Central memory CD8-positive, alpha-beta T cell (primary cell): Measurements from ENCODE around the gene FBXL20.
"Not testable (repeated sequence)": the region's sequence is repeated elsewhere in the genome, so short reads cannot be mapped to it uniquely, and the experiment has no call there.

Experiments used
- ATAC-seq: fragments of 150-1000 bp; cut with Tn5 transposase; replicated peaks from 2 replicates; pipeline ENCODE4 v1.10.0; 2022; ENCODE audit warnings: mild to moderate bottlenecking, moderate FRiP score, moderate number of reproducible peaks; ENCODE audit not compliant: poor library complexity, severe bottlenecking; ENCODE audit errors: extremely low read depth
- DNase-seq, 2 donors: peaks; one replicate each; pipeline ENCODE4 v3.0.0; 2021; ENCODE audit warnings: low spot score in 2 of 2
- H3K27ac Mint-ChIP-seq: one replicate; pipeline ENCODE4 v1.8.0; 2022; ENCODE audit warnings: low read depth, mild to moderate bottlenecking, moderate library complexity, mixed read lengths
- H3K27me3 Mint-ChIP-seq: one replicate; pipeline ENCODE4 v1.8.0; 2022; ENCODE audit warnings: mixed read lengths
- H3K36me3 Mint-ChIP-seq: one replicate; pipeline ENCODE4 v1.8.0; 2022; ENCODE audit warnings: mild to moderate bottlenecking, moderate library complexity, mixed read lengths; ENCODE audit not compliant: insufficient read depth
- H3K4me1 Mint-ChIP-seq: one replicate; pipeline ENCODE4 v1.8.0; 2022; ENCODE audit warnings: mixed read lengths
- H3K4me3 Mint-ChIP-seq: one replicate; pipeline ENCODE4 v1.8.0; 2022; ENCODE audit warnings: mild to moderate bottlenecking, moderate library complexity, mixed read lengths
- H3K9me3 Mint-ChIP-seq: one replicate; pipeline ENCODE4 v1.8.0; 2022; ENCODE audit warnings: mixed read lengths

The FBXL20 gene

GRCh38 chr17:39261286-39261685 is 140.1 kb downstream of the FBXL20 start:
- Mint-ChIP-seq H3K9me3 (no peaks in the 10 kb centered on the region), H3K4me1 (no peaks in the 10 kb centered on the region), H3K27ac (no peak overlapping the region), H3K4me3 (no peak overlapping the region), H3K27me3 (no peaks in the 10 kb centered on the region), H3K36me3 (peaks cover 60% of the 10 kb centered on the region)
- no peak for ATAC-seq
- DNase-seq: no peak

- no peaks in the 10 kb centered on the region for H3K4me1 Mint-ChIP-seq
These were observed 148.5 kb downstream of the FBXL20 start for GRCh38 chr17:39252788-39253460.

GRCh38 chr17:39251997-39252396 is 149.4 kb downstream of the FBXL20 start:
- Mint-ChIP-seq H3K4me3 (no peak overlapping the region), H3K9me3 (no peaks in the 10 kb centered on the region), H3K4me1 (no peaks in the 10 kb centered on the region), H3K27ac (no peak overlapping the region), H3K27me3 (no peaks in the 10 kb centered on the region), H3K36me3 (peaks cover 37% of the 10 kb centered on the region)
- ATAC-seq (no peak), DNase-seq (no peak)

More at GRCh38 chr17:39252788-39253460, 148.5 kb downstream of the FBXL20 start:
- no peak for DNase-seq
- peaks cover 43% of the 10 kb centered on the region for H3K36me3 Mint-ChIP-seq
- no peaks in the 10 kb centered on the region for H3K27me3 Mint-ChIP-seq
- H3K9me3 Mint-ChIP-seq: no peaks in the 10 kb centered on the region
- ATAC-seq: no peak
- no peak overlapping the region for H3K4me3 Mint-ChIP-seq
- H3K27ac Mint-ChIP-seq: no peak overlapping the region

GRCh38 chr17:39250076-39250475 is 151.3 kb downstream of the FBXL20 start:
- H3K27me3 Mint-ChIP-seq, DNase-seq, H3K4me3 Mint-ChIP-seq, H3K4me1 Mint-ChIP-seq, ATAC-seq, H3K9me3 Mint-ChIP-seq, H3K27ac Mint-ChIP-seq: not testable (repeated sequence)
- H3K36me3 Mint-ChIP-seq: peaks cover 24% of the 10 kb centered on the region

- DNase-seq: no peak
- Mint-ChIP-seq H3K27ac (no peak overlapping the region), H3K36me3 (peaks cover 11% of the 10 kb centered on the region), H3K9me3 (no peaks in the 10 kb centered on the region), H3K4me1 (peaks cover 14% of the 10 kb centered on the region), H3K27me3 (no peaks in the 10 kb centered on the region), H3K4me3 (no peak overlapping the region)
- no peak for ATAC-seq
These were observed 155.2 kb downstream of the FBXL20 start for GRCh38 chr17:39246274-39246673.

GRCh38 chr17:39244600-39245570 is 156.5 kb downstream of the FBXL20 start:
- Mint-ChIP-seq H3K4me3 (no peak overlapping the region), H3K27ac (no peak overlapping the region), H3K27me3 (no peaks in the 10 kb centered on the region), H3K4me1 (peaks cover 15% of the 10 kb centered on the region), H3K9me3 (no peaks in the 10 kb centered on the region), H3K36me3 (peaks cover 14% of the 10 kb centered on the region)
- peak; percentile 75 to 82 for DNase-seq
- ATAC-seq: peak; percentile 79

GRCh38 chr17:39244016-39244599 is 157.3 kb downstream of the FBXL20 start:
- no peaks in the 10 kb centered on the region for H3K27me3 Mint-ChIP-seq
- H3K4me3 Mint-ChIP-seq: no peak overlapping the region
- no peaks in the 10 kb centered on the region for H3K9me3 Mint-ChIP-seq
- H3K36me3 Mint-ChIP-seq: peaks cover 15% of the 10 kb centered on the region
- H3K4me1 Mint-ChIP-seq: peaks cover 23% of the 10 kb centered on the region
- DNase-seq (no peak), ATAC-seq (no peak)
- no peak overlapping the region for H3K27ac Mint-ChIP-seq

GRCh38 chr17:39243155-39243554 is 158.3 kb downstream of the FBXL20 start:
- Mint-ChIP-seq H3K4me1 (peaks cover 33% of the 10 kb centered on the region), H3K36me3 (peaks cover 13% of the 10 kb centered on the region), H3K4me3 (no peak overlapping the region), H3K9me3 (no peaks in the 10 kb centered on the region), H3K27ac (no peak overlapping the region), H3K27me3 (no peaks in the 10 kb centered on the region)
- ATAC-seq (no peak), DNase-seq (no peak)

- Mint-ChIP-seq H3K27ac (no peak overlapping the region), H3K4me1 (peaks cover 44% of the 10 kb centered on the region), H3K27me3 (no peaks in the 10 kb centered on the region), H3K9me3 (no peaks in the 10 kb centered on the region), H3K4me3 (no peak overlapping the region), H3K36me3 (peaks cover 13% of the 10 kb centered on the region)
- DNase-seq (no peak), ATAC-seq (no peak)
These were observed 160.8 kb downstream of the FBXL20 start for GRCh38 chr17:39240631-39241030.

- peaks cover 45% of the 10 kb centered on the region for H3K4me1 Mint-ChIP-seq
- peaks cover 11% of the 10 kb centered on the region for H3K36me3 Mint-ChIP-seq
- H3K27ac Mint-ChIP-seq: peak overlapping the region; percentile 95
- DNase-seq: peak; percentile 51 to 54
- peak overlapping the region; percentile 31 for H3K4me3 Mint-ChIP-seq
- no peaks in the 10 kb centered on the region for H3K9me3 Mint-ChIP-seq
- no peaks in the 10 kb centered on the region for H3K27me3 Mint-ChIP-seq
- ATAC-seq: no peak
These were observed 161.6 kb downstream of the FBXL20 start for GRCh38 chr17:39239640-39240314.

- Mint-ChIP-seq H3K4me1 (peaks cover 34% of the 10 kb centered on the region), H3K4me3 (peak overlapping the region; percentile 82), H3K27ac (peak overlapping the region; percentile 95), H3K27me3 (no peaks in the 10 kb centered on the region), H3K9me3 (no peaks in the 10 kb centered on the region), H3K36me3 (peaks cover 9% of the 10 kb centered on the region)
- peak; percentile 93 for ATAC-seq
- DNase-seq: peak; percentile 60 to 81
These were observed 163.0 kb downstream of the FBXL20 start for GRCh38 chr17:39238311-39238972.

- Mint-ChIP-seq H3K4me1 (peaks cover 34% of the 10 kb centered on the region), H3K27ac (peak overlapping the region; percentile 95), H3K27me3 (no peaks in the 10 kb centered on the region), H3K9me3 (no peaks in the 10 kb centered on the region), H3K4me3 (no peak overlapping the region), H3K36me3 (peaks cover 9% of the 10 kb centered on the region)
- ATAC-seq: no peak
- no peak for DNase-seq
These were observed 163.8 kb downstream of the FBXL20 start for GRCh38 chr17:39237586-39237985.
